Endothelial cell of umbilical vein (primary cell): ENCODE measurements around the gene OR2H2.

ENCODE experiments used
- EZH2 ChIP-seq: IDR thresholded peaks from 2 replicates; pipeline ENCODE4 v1.6.1; 2012; ENCODE audit warnings: borderline replicate concordance, low read depth, mild to moderate bottlenecking, moderate library complexity, low read length, inconsistent platforms; ENCODE audit not compliant: severe bottlenecking
- FOS ChIP-seq: IDR thresholded peaks from 2 replicates; pipeline ENCODE4 v1.6.1; 2011; ENCODE audit warnings: mild to moderate bottlenecking, low read length, moderate library complexity, borderline replicate concordance; ENCODE audit not compliant: insufficient read depth
- GATA2 ChIP-seq: IDR thresholded peaks from 2 replicates; pipeline ENCODE4 v1.7.0; 2011; ENCODE audit warnings: low read depth, mild to moderate bottlenecking, moderate library complexity, mixed read lengths, low read length; ENCODE audit not compliant: insufficient read length, insufficient read depth
- JUN ChIP-seq: IDR thresholded peaks from 2 replicates; pipeline ENCODE4 v1.6.1; 2011; ENCODE audit warnings: borderline replicate concordance, low read depth; ENCODE audit not compliant: insufficient read length, insufficient read depth
- MYC ChIP-seq: IDR thresholded peaks from one replicate; pipeline ENCODE4 v1.6.1; 2011; ENCODE audit warnings: mild to moderate bottlenecking, low read depth, low read length
- POLR2A ChIP-seq: IDR thresholded peaks from 2 replicates; pipeline ENCODE4 v1.6.1; 2012; ENCODE audit warnings: low read depth, mild to moderate bottlenecking, control low read depth, low read length
- POLR2AphosphoS5 ChIP-seq: IDR thresholded peaks from 2 replicates; pipeline ENCODE4 v1.6.1; 2012; ENCODE audit warnings: low read depth, mild to moderate bottlenecking, control low read depth, low read length, moderate library complexity; ENCODE audit not compliant: insufficient read depth
- TF ChIP-seq, protein P1 (sequence below), 2 donors: IDR thresholded peaks; 1 replicate in 1 of 2; 2 replicates in 1 of 2; pipeline ENCODE4 v1.5.1; 2011; ENCODE audit warnings: low read length in 2 of 2, mild to moderate bottlenecking in 2 of 2, moderate library complexity in 2 of 2, control low read depth in 1 of 2, inconsistent platforms in 1 of 2, low read depth in 1 of 2; ENCODE audit not compliant: insufficient read depth in 1 of 2; ENCODE audit errors: extremely low read depth in 1 of 2
- TF ChIP-seq, protein P2 (sequence below): IDR thresholded peaks from 2 replicates; pipeline ENCODE4 v1.6.1; 2011; ENCODE audit not compliant: insufficient read depth, insufficient read length

DNA sequence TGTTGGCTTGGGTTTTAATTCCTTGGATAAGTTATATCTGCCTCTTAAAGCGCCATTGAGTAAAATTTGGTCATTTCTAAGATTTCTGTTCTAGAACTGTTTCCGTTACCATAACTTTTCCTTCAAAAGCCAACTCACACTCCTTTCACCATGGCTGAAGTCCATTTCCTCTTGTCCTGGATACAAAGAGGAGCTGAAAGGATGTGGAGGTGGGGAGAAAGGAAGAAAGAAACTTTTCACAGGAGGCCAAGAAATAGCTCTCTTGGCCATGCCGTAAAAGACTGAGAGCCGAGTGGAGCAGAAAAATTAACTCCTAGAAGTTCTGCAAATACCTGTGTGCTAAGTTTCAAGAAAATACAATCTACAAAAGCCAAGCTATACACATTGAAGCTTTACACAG is 26.5 kb downstream of the OR2H2 start:
- TF ChIP-seq FOS (no peak), POLR2A (no peak), EZH2 (no peak), POLR2AphosphoS5 (no peak), JUN (no peak), MYC (no peak), GATA2 (no peak)
- TF ChIP-seq, protein P1, sequence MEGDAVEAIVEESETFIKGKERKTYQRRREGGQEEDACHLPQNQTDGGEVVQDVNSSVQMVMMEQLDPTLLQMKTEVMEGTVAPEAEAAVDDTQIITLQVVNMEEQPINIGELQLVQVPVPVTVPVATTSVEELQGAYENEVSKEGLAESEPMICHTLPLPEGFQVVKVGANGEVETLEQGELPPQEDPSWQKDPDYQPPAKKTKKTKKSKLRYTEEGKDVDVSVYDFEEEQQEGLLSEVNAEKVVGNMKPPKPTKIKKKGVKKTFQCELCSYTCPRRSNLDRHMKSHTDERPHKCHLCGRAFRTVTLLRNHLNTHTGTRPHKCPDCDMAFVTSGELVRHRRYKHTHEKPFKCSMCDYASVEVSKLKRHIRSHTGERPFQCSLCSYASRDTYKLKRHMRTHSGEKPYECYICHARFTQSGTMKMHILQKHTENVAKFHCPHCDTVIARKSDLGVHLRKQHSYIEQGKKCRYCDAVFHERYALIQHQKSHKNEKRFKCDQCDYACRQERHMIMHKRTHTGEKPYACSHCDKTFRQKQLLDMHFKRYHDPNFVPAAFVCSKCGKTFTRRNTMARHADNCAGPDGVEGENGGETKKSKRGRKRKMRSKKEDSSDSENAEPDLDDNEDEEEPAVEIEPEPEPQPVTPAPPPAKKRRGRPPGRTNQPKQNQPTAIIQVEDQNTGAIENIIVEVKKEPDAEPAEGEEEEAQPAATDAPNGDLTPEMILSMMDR (IDR thresholded peaks at IDR 0.05; ENCODE audit: extremely low read depth in 1 of 2, insufficient read depth in 1 of 2, low read depth in 1 of 2, low read length in 2 of 2) = no peak
- TF ChIP-seq, protein P2, sequence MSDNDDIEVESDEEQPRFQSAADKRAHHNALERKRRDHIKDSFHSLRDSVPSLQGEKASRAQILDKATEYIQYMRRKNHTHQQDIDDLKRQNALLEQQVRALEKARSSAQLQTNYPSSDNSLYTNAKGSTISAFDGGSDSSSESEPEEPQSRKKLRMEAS = no peak
